ENCODE data around the gene PRRC2C. TPM values are rescaled to one million over a fixed set of nuclear protein-coding genes. Genes with fewer than 3 reads are reported as not detected.
"Not testable (repeated sequence)": the region's sequence is repeated elsewhere in the genome, so short reads cannot be mapped to it uniquely, and the experiment has no call there.

Gene PRRC2C
- 41.8 and 45.1 TPM in 2 replicates for total RNA-seq (2014; rRNA removed; shearing (Covaris generic))

- peak; percentile 96 for DNase-seq (ENCODE audit: low spot score)
Observed at GRCh38 chr1:171485375-171486047, at the start of gene PRRC2C. Gene PRRC2C (plus strand): TSS chr1:171485530. CDS start chr1:171512089, 26,559 bp downstream.

DNA sequence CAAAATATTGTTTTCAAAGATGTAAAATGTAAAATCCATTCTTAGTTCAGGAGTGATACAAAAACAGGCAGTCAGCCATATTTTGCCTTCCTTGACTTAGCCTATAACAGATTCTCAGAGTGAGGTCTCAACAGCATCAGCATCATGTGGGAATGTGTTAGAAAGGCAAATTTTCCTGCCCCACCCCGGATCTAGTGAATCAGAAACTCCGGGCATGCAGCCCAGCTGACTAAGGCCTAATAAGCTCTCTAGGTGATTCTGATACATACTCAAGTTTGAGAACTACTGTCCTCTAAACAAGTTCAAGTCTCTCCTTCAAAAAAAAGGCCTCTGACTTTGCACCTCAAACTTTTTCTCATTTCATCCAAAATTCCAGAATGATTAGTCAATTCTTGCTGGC, 46.9 kb upstream of the PRRC2C start:
- peak; percentile 61 for DNase-seq (ENCODE audit: low spot score)

GRCh38 chr1:171440201-171440600, 45.1 kb upstream of the PRRC2C start:
- not testable (repeated sequence) for DNase-seq (ENCODE audit: low spot score)

DNA sequence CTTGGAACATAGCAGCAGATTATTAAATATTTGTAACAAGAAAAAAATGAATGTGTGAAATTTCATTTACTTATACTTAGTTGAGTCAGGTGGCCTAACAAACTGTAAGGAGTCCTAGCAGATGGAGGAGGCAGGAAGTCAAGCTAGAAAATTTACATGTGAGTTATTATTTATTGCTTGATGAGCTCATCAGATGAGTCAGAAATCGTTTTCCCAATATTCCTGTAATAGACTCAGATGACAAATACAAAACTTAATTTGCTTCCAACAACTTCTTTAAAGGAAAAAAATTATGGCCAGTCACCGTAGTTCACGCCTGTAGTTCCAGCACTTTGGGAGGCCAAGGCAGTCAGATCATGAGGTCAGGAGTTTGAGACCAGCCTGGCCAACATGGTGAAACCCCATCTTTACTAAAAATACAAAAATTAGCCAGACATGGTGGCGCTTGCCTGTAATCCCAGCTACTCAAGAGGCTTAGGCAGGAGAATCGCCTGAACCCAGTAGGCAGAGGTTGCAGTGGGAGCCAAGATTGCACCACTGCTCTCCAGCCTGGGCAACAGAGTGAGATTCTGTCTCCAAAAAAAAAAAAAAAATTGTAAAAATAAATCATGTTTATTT, 43.9 kb upstream of the PRRC2C start:
- not testable (repeated sequence) for DNase-seq (ENCODE audit: low spot score)

DNA sequence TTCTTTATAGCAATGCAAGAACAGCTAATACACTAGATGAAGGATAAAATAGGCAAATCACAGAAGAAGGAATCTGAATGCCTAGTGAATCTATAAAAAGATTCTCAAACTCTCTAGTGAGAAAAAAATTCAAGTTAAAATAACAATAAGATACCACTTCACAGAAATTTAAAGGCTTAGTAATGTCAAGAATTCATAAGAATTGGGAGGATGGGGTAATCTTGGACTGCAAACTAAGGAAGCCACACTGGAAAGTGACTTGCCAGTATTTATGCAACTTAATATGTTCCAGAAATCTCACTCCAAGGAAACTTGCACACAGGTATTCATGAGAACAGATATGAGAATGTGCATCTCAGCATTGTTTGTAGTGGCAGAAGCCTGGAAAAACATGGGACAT, 38.9 kb upstream of the PRRC2C start:
- no peak for DNase-seq (ENCODE audit: low spot score)

DNA sequence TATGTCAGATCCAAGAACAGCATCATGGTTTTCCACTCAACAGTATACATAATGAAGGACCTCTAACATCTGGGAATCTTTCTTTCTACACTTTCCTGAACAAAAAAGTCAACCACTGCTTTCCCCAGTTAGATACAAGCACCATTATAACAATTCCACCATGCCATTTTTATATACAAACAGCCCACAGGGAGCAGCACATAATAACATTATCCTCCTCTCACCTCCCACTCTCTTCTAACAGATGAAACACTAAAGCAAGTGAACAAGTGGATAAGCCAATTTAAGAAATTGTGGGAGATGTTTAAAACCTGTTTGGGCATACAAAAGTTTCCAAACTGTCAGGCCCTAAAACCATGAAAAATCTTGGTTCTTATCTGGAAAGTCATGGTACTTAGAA, 29.4 kb upstream of the PRRC2C start:
- no peak for DNase-seq (ENCODE audit: low spot score)

DNA sequence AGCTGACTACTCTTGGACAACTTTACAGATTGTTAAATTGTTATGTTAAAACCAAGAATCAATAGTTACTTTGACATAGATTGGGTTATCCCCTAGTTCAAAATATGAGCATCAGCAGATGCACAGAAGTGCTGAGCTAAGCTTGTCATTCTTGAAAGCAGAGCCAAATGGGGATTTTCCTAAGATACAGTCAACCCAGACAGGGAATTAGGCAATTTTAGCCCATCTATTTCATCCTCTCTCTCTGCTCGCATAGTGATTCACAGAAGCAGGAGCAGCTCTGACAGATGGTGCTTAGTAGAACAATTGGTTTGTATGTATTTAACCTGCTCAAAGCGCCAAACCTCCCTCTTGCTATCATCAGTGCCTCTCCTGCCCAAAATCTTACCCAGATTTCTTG, 27.9 kb upstream of the PRRC2C start:
- DNase-seq (ENCODE audit: low spot score): no peak

DNA sequence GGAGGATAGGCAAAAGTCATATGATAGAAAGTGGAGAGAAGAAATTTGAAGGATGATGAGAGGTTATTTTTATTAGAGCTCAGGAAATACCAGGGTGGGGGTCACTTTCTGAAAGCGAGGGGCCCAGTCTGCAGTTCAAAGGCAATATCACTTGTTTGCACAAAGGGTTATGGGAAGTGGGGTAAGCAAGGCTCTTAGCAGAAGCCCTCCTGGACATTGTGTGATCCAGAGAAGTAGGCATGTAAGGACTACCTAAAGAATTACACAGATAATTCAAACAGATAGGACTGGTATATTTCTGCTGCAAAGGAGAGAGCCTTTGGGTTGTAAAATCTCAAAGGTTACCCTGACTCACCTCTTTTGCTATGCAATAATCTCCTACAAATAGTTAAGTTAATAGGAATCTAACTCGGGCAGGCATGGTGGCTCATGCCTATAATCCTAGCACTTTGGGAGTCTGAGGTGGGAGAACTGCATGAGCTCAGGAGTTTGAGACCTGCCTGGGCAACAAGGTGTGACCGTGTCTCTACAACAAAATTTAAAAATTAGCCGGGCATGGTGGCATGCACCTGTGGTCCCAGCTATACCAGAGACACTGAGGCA, 25.2 kb upstream of the PRRC2C start:
- DNase-seq (ENCODE audit: low spot score): no peak

GRCh38 chr1:171467626-171468025, 17.7 kb upstream of the PRRC2C start:
- no peak for DNase-seq (ENCODE audit: low spot score)

DNA sequence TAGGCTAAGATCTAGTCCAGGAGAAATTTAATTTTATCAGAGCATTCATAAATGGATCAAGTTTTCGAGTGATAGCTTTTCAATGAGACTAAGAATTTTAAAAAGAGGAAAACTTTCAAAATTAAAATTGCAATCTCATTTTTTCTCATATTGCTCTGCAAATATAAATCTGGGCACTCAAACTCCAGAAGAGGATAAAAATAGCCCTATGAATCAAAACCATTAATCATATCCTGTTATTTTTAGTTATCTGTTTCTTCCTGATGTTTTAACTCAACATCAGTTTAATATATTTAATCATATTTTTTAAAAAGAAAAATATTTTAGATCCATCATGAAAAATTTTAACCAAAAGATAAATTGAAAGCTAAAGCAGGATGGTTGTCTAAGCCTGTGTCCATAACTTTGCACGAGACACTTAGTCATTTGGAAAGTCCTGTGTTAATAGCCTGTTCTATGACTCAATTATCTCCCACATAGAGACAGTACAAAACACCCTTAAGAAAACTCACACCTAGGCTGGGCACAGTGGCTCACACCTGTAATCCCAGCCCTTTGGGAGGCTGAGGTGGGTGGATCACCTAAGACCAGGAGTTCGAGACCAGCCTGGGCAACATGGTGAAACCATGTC, 17.1 kb upstream of the PRRC2C start:
- DNase-seq (ENCODE audit: low spot score): no peak

- DNase-seq (ENCODE audit: low spot score): no peak
Observed at GRCh38 chr1:171470726-171471125, 14.6 kb upstream of the PRRC2C start.

GRCh38 chr1:171472183-171472647, 13.1 kb upstream of the PRRC2C start:
- no peak for DNase-seq (ENCODE audit: low spot score)

GRCh38 chr1:171476829-171477228, 8.5 kb upstream of the PRRC2C start:
- no peak for DNase-seq (ENCODE audit: low spot score)

- no peak for DNase-seq (ENCODE audit: low spot score)
Observed at GRCh38 chr1:171477804-171478203, 7.5 kb upstream of the PRRC2C start.

GRCh38 chr1:171480035-171480434, 5.3 kb upstream of the PRRC2C start:
- no peak for DNase-seq (ENCODE audit: low spot score)

DNA sequence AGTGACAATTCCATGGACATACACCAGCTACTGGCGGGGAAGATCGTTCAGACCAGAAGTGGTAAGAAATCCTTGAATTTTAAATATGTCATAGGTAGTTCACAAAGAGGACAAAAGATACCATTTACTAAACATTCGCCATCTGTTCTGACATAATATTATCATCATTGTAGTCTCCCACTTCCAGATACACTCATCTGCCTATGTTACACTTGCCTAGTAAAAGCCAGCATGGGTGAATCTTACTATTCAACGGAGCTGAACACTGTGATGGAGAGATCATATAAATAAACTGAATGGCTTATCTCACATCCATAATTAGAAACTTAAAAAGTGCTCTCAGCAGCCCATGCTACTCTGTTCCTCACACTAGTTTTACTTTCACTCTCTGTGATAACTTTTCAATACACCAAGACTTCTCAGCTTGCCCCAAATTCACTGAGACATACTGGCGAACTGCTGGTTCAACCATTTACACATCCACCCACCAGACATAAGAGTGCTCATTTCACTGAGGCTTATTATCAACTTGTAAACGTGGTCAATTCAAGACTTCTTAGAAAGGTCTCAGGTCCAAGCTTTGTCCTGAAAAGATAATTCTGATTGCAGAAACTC, 463 bp upstream of the PRRC2C start:
- no peak for DNase-seq (ENCODE audit: low spot score)

DNA sequence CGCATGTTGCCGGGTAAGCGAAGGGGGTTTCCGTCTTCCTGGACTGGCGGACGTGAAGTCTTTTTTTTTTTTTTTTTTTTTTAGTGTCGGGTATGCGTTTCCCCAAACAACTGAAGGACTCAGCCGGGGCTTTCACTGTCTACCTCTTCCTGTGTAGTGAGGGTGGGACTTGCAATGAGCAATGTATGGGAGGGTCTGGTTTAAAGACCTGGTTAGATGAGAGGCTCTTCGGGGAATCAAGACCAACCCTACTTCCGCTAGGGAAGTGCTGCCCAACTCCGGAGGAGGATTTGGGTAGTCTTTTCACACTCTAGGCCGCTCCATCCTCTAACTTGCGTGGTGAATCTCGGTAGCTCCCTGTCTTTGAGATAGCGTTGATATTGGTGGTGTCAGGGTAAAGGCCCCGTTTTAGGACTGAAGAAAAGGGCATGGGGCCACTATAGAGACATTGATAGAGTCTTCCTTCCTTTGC, 754 bp downstream of the PRRC2C start:
- peak; percentile 52 for DNase-seq (ENCODE audit: low spot score)

- DNase-seq (ENCODE audit: low spot score): no peak
Observed at GRCh38 chr1:171487038-171487437, 1.7 kb downstream of the PRRC2C start.

- no peak for DNase-seq (ENCODE audit: low spot score)
Observed at GRCh38 chr1:171488190-171488929, 3.0 kb downstream of the PRRC2C start.

DNA sequence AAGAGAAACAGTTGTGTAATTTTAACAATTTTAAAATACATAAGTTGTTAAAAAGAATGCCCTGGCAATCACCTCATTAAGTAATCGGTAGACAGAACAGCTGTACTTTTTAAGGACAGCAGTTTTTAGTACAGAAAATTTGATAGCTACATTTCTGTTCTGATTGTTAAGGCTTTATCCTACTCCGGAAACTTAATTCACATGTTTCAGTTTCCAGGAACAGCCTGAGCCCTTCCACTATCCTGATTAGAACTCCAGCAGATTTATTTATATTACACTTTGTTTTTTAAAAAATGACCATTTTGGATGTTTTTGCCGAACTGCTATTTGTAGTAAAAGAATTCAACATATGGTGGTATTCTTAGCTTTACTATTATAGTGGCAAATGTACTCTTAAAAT, 8.7 kb downstream of the PRRC2C start:
- no peak for DNase-seq (ENCODE audit: low spot score)

- DNase-seq (ENCODE audit: low spot score): no peak
Observed at GRCh38 chr1:171495444-171495843, 10.1 kb downstream of the PRRC2C start.
